AG09319 (cell line): Measurements from ENCODE around the gene SLC13A2.

Experiments used
- DNase-seq: peaks from one replicate; pipeline ENCODE4 v3.0.0-alpha.2; 2010; ENCODE audit warnings: low read depth; ENCODE audit errors: extremely low read depth
- TF ChIP-seq, protein P1 (sequence below): IDR thresholded peaks from 2 replicates; pipeline ENCODE4 v1.5.1; 2011; ENCODE audit warnings: low read depth, mild to moderate bottlenecking, inconsistent platforms, low read length, moderate library complexity

SLC13A2 gene

DNA sequence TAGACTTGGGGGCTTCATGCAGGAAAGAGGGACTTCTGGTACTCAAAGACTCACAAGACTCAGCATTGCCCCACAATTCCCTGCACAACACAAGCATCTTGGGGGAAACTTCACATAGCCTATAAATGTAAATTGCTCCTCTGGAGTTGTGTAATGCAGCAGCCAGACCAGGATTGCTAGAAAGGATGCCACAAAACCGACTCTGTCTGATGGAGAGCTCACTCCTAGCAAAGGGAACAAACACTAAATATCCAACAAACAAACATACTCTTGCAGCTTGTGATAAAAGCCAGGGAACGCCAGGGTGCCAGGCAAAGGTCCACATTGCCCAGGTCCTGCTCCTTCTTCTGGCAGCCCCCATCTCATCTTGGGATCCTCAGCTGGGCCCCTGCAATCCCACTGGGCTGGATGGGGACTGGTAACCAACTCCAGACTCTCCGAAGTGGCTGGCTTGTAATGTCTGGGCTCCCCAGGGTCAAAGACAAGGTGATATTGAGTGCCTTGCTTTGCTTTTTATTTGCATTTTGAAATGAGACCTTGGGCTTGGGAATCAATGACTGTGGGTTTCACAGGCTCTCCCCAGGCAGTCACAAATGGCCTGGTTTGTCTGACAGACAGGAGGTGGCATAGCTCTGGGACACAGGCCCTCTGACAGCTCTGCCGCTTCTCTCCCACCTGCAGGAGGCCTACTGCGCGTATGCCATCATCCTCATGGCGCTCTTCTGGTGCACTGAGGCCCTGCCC is 15.3 kb downstream of the SLC13A2 start:
- DNase-seq, result no peak
- TF ChIP-seq, protein P1, sequence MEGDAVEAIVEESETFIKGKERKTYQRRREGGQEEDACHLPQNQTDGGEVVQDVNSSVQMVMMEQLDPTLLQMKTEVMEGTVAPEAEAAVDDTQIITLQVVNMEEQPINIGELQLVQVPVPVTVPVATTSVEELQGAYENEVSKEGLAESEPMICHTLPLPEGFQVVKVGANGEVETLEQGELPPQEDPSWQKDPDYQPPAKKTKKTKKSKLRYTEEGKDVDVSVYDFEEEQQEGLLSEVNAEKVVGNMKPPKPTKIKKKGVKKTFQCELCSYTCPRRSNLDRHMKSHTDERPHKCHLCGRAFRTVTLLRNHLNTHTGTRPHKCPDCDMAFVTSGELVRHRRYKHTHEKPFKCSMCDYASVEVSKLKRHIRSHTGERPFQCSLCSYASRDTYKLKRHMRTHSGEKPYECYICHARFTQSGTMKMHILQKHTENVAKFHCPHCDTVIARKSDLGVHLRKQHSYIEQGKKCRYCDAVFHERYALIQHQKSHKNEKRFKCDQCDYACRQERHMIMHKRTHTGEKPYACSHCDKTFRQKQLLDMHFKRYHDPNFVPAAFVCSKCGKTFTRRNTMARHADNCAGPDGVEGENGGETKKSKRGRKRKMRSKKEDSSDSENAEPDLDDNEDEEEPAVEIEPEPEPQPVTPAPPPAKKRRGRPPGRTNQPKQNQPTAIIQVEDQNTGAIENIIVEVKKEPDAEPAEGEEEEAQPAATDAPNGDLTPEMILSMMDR, result no peak

DNA sequence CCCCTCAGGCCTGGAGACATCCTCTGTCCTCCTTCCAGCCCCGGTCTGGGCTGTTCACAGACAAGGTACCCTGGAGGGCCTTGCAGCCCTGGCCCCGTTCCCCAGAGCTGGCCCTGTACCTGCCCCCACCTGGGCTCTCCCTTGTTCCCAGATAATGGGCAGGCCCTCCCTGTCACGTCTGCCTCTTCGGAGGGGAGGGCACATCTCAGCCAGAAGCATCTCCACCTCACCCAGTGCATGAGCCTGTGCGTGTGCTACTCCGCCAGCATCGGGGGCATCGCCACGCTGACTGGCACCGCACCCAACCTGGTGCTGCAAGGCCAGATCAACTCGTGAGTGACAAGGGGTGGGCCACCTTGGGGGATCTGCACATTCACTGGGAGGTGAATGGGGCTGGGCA is 17.8 kb downstream of the SLC13A2 start:
- TF ChIP-seq, protein P1, result no peak
- DNase-seq, result no peak

DNA sequence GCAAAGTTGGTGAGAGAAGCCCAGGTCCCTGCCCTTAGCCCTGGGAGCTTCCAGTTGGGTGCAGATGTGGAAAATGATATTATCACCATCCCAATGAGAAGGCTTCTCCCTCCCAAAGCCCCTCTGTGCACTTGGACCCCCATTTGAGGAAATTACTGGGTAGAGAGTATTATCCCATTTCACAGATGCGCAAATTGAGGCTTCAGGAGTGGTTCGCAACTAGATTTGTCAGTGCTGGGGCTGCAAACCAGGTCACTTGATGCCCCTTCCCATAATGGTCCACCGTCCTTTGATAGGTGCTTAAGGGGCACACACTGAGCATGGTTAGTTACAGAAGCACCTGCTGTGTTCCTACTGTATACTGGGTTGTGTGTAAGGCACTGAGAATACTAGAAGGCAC is 18.4 kb downstream of the SLC13A2 start:
- DNase-seq, result no peak

DNA sequence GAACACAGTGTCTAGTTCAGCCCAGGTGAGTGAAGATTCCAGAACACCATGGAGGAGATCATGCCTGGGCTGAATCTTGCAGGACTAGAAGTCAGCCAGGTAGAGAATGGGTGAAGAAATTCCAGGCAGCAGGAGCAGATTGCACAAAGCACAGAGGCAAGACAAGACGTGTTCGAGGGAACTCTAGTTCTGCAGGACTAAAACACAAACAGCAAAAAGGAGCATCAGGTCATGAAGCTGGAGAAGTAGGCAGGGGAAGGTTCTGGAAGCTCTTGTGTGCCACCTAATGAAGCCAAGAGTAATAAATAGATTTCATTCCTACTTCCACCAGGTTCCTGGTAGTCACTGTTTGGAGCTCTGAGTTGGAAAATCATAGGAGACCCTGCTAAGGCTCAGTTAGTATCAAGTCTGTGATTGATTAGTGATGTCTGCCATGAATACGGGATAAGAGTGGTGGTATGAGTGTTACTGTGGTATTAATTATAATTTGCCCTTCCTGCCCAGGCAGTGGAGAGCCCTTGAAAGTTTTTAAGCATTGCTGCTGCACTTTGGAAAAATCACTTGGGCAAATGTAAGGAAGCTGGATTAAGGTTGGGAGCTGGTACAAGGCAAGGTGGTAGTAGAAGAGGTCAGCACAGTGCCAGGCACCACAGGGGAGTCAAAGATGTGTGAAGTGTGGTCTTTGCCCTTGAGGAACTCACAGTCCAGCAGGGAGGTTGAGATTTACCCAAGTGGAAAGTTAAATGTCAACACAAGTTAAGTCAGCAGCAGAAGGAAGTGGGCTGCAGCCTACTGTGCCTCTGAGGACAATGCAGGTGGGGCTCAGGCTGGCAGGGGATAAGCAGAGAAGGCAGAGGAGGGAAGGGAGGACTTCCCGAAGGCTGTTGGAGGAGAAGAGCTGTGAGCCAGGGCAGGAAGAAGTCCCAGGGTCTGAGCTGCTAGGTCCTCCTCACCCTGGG is 19.2 kb downstream of the SLC13A2 start:
- no peak for DNase-seq
- TF ChIP-seq, protein P1, result no peak

More for the DNA sequence above, 18.4 kb downstream of the SLC13A2 start:
- TF ChIP-seq, protein P1, result no peak

DNA sequence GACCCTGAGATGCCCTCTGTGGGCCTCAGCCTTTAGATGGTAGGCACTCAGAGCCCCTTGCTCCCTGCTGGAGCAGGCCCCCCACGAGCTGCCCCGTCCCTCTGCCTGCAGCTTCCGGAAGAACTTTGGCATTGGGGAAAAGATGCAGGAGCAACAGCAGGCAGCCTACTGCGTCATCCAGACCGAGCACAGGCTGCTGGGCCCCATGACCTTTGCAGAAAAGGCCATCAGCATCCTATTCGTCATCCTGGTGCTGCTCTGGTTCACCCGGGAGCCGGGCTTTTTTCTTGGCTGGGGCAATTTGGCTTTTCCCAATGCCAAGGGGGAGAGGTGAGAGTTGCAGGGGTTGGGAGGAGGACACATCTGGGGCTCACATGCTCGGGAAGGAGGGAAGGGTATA is 20.0 kb downstream of the SLC13A2 start:
- TF ChIP-seq, protein P1, result no peak
- DNase-seq, result no peak

DNA sequence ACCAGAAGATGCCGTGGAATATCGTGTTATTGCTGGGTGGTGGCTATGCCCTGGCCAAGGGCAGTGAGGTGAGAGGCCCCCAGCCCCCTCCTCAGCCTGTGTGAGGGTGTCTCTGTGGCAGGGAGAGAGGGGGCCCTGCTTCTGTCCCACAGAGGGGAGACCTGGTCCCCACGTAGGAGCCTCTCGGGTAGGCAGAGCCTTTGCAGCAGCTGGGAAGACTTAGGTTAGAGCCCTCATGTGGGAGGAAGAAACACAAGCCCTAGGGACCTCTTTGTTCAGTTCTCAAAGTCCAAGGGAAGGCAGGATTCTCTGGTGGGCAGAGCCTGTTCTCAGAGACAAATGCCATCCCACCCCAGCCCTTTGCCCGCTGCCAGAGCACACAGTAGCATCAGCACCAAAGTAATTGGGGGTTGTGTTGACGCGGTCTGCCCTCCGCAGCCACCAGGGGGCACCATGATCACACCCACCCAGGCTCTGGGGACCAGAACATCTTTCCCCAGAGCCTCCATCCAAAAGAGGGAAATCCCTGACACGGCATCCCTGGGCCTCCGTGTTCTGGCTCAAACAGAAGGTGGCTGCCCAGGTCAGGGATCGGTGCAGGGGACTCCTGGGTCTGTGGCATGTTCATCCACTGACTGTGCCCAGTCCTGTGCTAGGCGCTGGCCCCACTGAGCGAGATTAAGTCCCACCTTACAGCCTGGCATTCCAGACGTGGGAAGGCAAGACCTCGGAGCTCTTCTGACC is 21.2 kb downstream of the SLC13A2 start:
- TF ChIP-seq, protein P1, result peak; percentile 90
- DNase-seq, result peak; percentile 24
